HG02870 (cell line): ENCODE data around the gene TMEM151B.
"Not testable (repeated sequence)": the region's sequence is repeated elsewhere in the genome, so short reads cannot be mapped to it uniquely, and the experiment has no call there.

ENCODE experiments used
- ATAC-seq: cut with Tn5 transposase; IDR thresholded peaks from one replicate; pipeline ENCODE4 v1.9.1; 2021; ENCODE audit warnings: mild to moderate bottlenecking, moderate library complexity; ENCODE audit not compliant: unreplicated experiment

Gene TMEM151B

GRCh38 chr6:44269921-44270525, at the start of gene TMEM151B:
TSS of gene TMEM151B (plus strand) at chr6:44270450. CDS start at chr6:44270743, 293 bp downstream.
- ATAC-seq = no peak

DNA sequence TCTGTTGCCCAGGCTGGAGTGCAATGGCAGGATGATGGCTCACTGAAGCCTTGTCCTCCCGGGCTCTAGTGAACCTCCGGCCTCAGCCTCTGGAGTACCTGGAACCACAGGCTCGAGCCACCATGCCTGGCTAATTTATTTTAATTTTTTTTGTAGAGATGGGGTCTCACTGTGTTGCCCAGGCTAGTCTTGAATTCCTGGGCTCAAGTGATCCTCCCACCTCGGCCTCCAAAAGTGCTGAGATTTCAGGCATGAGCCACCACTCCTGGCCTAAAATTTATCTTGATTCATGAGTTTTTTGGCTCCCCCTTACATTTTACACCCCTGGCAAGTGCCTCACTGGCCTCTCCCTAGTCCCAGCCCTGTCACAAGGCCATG, 49.3 kb upstream of the TMEM151B start:
- no peak for ATAC-seq

GRCh38 chr6:44221291-44221960, 48.8 kb upstream of the TMEM151B start:
- ATAC-seq = no peak

DNA sequence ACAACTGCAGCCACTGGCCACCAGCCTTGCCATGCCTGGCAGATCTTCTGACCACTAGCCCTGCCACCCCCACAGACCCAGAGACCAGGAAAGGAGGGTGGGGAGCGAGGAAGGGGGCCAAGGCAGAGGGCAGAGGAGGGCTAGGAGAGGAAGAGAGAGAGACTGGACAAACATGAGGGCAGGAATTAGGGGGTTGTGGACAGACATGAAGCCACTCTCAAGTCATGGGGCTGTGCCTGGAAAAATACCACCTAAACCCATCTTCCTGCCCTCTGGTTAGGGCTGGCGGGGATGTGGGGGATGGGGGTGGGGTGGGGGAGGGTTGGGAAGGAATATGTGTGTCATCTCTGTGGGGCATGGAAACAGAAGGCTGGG, 48.3 kb upstream of the TMEM151B start:
- no peak for ATAC-seq

GRCh38 chr6:44222486-44223318, 47.5 kb upstream of the TMEM151B start:
- no peak for ATAC-seq

- ATAC-seq = no peak
Observed at GRCh38 chr6:44223319-44224028, 46.8 kb upstream of the TMEM151B start, which contains the start of gene SLC29A1. TSS of gene SLC29A1 (plus strand) at chr6:44223595. CDS start at chr6:44227314, 3,719 bp downstream.

- ATAC-seq = no peak
Observed at GRCh38 chr6:44224029-44224964, 46.0 kb upstream of the TMEM151B start.

- ATAC-seq = no peak
Observed at GRCh38 chr6:44224965-44225305, 45.3 kb upstream of the TMEM151B start.

- ATAC-seq = no peak
Observed at GRCh38 chr6:44225579-44226325, 44.5 kb upstream of the TMEM151B start.

DNA sequence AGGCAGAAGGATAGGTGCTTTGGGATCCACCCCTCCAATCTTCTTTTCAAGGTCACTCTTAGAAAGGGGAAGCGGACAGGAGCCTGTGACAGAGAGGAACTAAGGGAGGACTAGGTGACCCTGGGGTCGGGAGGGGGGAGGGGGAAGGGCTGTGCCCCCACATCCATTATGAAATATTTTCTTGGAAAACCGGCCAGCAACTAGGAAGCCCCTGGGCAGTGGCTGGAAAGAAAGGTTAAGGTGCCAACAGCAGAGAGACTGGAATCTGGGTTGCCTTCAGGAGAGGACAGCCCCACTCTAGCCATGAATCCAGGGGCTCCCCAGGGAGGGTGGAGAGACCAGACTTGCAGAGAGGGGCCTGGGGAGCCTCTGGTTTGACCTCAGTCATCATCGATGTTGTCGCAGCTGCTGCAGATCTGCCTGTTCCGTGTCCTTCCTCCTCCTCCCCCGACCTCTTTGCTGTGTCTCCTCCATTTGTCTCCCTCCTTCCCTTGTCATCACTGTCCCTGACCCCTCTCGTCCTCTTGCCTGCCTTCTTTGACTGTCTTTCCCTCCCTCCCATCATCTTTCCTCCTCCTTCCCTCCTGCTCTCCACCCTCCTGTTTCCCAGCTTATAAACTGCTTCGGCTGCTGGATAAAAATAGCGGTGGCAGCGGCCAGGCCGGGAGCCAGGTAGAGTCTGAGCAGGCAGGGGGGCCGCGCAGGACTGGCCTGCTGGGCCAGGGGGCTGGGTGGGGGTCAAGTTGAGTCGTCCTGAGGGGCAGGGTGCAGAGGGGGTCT, 43.7 kb upstream of the TMEM151B start:
- ATAC-seq = no peak

DNA sequence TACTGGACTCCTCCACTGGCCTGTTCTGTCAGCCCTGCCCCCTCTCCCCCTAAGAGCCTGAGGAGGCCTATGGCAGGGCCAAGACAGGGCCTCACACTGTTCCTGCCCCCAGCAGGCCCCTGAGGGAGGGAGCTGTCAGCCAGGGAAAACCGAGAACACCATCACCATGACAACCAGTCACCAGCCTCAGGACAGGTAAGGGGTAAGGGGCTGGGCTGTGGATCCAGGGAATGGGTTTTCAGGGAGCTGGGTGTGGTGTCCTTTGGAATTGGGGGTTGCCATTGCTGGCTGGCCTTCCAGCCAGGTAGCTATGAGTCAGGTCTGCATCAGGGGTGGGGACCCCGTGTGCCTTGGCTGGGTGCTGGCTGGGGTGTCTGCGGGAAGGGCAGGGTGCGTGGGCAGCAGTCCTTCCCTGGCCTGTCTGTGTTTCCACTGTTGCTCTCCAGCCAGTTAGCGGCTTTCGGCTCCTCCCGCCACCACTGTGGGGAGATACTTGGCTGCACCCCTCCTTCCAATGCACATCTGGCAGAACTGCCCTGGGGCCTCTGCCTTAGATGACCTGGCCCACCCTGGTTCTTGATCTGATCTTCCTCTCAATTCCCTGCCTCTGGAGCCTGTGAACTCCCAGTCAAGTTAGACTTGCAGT, 43.0 kb upstream of the TMEM151B start:
- no peak for ATAC-seq

DNA sequence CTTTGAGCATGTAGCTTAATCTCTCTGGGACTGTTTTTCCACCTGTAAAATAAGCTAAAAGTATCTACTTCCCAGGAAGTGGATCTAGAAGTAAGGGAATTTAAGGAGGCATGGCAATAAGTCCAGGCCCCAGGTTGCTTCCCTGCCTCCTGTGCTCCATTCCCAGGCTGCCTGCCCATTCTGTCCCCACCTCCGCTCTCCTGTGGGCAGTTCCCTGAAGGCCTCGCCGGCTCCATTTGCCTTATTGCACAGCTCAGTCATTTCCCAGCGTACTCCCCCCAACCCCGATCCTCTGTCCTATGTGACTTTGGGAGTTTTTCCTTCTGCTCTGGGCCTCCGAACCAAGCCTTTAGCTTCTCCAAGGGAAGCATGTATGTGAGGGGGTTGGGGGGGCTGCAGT, 42.2 kb upstream of the TMEM151B start:
- ATAC-seq = no peak

- no peak for ATAC-seq
Observed at GRCh38 chr6:44228433-44228832, 41.8 kb upstream of the TMEM151B start.

GRCh38 chr6:44228836-44229235, 41.4 kb upstream of the TMEM151B start:
- ATAC-seq = no peak

DNA sequence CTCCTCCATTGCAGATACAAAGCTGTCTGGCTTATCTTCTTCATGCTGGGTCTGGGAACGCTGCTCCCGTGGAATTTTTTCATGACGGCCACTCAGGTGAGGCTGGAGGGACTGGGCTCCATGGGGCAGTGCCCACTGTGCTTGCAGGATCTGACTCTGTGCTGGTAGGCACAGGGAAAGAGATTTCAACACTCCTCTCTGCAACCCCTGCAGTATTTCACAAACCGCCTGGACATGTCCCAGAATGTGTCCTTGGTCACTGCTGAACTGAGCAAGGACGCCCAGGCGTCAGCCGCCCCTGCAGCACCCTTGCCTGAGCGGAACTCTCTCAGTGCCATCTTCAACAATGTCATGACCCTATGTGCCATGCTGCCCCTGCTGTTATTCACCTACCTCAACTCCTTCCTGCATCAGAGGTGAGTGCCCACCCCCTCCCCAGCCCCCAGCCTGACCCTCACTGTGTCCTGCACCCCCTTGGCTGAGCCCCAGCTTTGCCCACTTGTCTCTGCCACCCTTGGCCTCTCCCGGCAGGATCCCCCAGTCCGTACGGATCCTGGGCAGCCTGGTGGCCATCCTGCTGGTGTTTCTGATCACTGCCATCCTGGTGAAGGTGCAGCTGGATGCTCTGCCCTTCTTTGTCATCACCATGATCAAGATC, 40.7 kb upstream of the TMEM151B start:
- no peak for ATAC-seq

- no peak for ATAC-seq
Observed at GRCh38 chr6:44230034-44230675, 40.1 kb upstream of the TMEM151B start.

DNA sequence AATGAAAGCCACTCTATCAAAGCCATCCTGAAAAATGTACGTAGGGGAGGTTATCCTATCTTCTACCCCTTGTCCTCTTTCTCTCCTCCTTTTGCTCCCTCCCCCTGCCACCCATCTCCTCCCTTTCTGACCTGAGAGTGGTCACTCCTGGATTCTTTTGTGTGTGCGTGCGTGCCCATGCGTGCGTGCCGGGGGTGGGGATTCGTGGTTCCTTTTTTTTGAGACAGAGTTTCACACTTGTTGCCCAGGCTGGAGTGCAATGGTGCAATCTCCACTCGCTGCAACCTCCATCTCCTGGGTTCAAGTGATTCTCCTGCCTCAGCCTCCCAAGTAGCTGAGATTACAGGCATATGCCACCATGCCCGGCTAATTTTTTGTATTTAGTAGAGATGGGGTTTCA, 38.8 kb upstream of the TMEM151B start:
- ATAC-seq = not testable (repeated sequence)
